ENCODE measurements around the gene JARID2. TPM values are rescaled to one million over a fixed set of nuclear protein-coding genes. Genes with fewer than 3 reads are reported as not detected.

Gene JARID2
- total and polyA plus RNA-seq, 3 experiments from 2014 or later = 12.0 to 25.5 (median 25.0) TPM

DNA sequence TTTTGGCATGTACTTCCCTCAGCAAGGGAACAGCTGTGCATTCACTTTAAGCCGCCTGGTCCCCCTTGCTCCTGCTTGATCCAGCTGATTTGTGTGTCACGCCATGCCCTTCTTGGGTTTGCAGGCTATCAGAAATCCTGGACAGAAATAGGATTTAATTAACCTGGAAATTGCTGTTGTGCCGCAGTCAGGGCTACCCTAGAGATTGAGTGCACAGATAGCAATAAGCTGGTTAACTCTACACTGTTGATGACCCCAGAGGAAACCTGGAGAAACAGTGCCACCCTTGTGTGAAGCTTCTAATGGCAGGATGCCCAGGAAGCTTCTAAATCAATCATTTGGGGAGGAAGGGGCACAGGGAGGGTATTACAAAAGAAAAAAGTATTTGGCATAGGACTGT, 199.0 kb downstream of the JARID2 start:
- Mint-ChIP-seq H3K27me3 (no peaks in the 10 kb centered on the region), H3K27ac (peak overlapping the region in 1 of 8 donors; percentile 88), H3K4me3 (no peak overlapping the region), H3K4me1 (peaks cover 56 to 70% (median 69%) of the 10 kb centered on the region in 3 donors), H3K9me3 (no peaks in the 10 kb centered on the region), H3K36me3 (peaks cover 0 to 1% (median 0%) of the 10 kb centered on the region in 3 donors)
- Histone ChIP-seq H3K9me3 (ENCODE audit: low read length) (no peaks in the 10 kb centered on the region), H3K27me3 (ENCODE audit: insufficient read depth, low read length, poor library complexity, severe bottlenecking) (no peaks in the 10 kb centered on the region), H3K36me3 (ENCODE audit: insufficient read depth, low read length) (no peaks in the 10 kb centered on the region), H3K4me3 (ENCODE audit: low read length) (no peak overlapping the region), H3K4me1 (ENCODE audit: insufficient read depth, low read length) (peaks cover 13% of the 10 kb centered on the region), H3K27ac (ENCODE audit: low read depth, low read length) (no peak overlapping the region)
- no peak for DNase-seq
- ChIA-PET POLR2A (interaction anchor here (1.0 kb wide), 1 partner anchor 178 kb away, joined by 4 read pairs; no protein-coding TSS in a partner anchor), CTCF (interaction anchor here (0.7 to 0.9 kb wide), 2 partner anchors 198 to 1233 kb away, joined by 3 read pairs; no protein-coding TSS in a partner anchor)

DNA sequence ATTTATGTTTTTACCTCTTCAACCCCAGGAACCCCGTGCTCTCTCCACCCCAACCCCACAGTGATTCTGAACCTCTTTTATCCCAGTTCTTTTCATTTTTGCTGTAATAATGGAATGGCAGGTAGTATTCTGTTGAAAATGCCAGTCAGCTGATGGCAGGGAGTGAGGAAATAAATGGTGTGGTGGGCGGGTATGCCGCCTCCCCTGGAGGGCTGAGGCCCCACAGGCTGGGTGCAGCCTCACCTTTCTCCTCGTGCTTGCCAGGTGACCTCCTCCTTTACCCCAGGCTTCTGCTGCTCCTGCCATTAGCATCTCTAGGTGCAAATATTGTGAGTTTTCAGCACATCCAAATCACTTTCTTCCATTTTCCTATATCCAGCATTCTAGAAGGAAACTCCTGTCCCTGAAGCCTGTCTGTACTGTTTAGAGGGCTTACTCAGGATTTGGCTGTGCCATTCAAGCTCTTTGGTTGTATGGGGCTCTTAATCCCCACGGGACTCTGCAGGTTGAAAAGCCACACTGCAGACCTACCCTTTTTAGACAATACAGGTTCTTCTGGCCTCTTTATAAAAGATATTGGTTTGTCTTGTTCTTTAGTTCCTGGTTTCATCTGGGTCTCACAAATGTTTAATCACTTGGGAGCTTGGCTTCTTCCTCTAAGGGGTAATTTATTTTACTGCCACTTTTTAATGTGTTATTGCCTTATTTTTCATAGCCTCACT, 201.8 kb downstream of the JARID2 start:
- peak overlapping the region in 1 of 8 donors; percentile 31 for H3K27ac Mint-ChIP-seq
- Histone ChIP-seq H3K27ac (ENCODE audit: low read depth, low read length) (no peak overlapping the region), H3K4me1 (ENCODE audit: insufficient read depth, low read length) (peaks cover 14% of the 10 kb centered on the region), H3K36me3 (ENCODE audit: insufficient read depth, low read length) (no peaks in the 10 kb centered on the region), H3K4me3 (ENCODE audit: low read length) (no peak overlapping the region), H3K9me3 (ENCODE audit: low read length) (no peaks in the 10 kb centered on the region), H3K27me3 (ENCODE audit: insufficient read depth, low read length, poor library complexity, severe bottlenecking) (no peaks in the 10 kb centered on the region)
- peaks cover 63 to 78% (median 73%) of the 10 kb centered on the region in 3 donors for H3K4me1 Mint-ChIP-seq
- no peaks in the 10 kb centered on the region for H3K27me3 Mint-ChIP-seq
- no peaks in the 10 kb centered on the region for H3K9me3 Mint-ChIP-seq
- CTCF ChIA-PET = no interaction called here
- no peak overlapping the region for H3K4me3 Mint-ChIP-seq
- peaks cover 0 to 5% (median 2%) of the 10 kb centered on the region in 3 donors for H3K36me3 Mint-ChIP-seq
- POLR2A ChIA-PET = no interaction called here
- DNase-seq = no peak

- Histone ChIP-seq H3K4me3 (ENCODE audit: low read length) (no peak overlapping the region), H3K36me3 (ENCODE audit: insufficient read depth, low read length) (no peaks in the 10 kb centered on the region), H3K27ac (ENCODE audit: low read depth, low read length) (no peak overlapping the region), H3K27me3 (ENCODE audit: insufficient read depth, low read length, poor library complexity, severe bottlenecking) (no peaks in the 10 kb centered on the region), H3K9me3 (ENCODE audit: low read length) (no peaks in the 10 kb centered on the region), H3K4me1 (ENCODE audit: insufficient read depth, low read length) (peaks cover 15% of the 10 kb centered on the region)
- Mint-ChIP-seq H3K36me3 (peaks cover 3 to 15% (median 4%) of the 10 kb centered on the region in 3 donors), H3K27me3 (no peaks in the 10 kb centered on the region), H3K9me3 (no peaks in the 10 kb centered on the region), H3K4me1 (peaks cover 73 to 87% (median 76%) of the 10 kb centered on the region in 3 donors), H3K27ac (no peak overlapping the region), H3K4me3 (no peak overlapping the region)
- CTCF ChIA-PET = no interaction called here
- POLR2A ChIA-PET = no interaction called here
- DNase-seq = no peak
These were observed 203.1 kb downstream of the JARID2 start for GRCh38 chr6:15449011-15449410.

DNA sequence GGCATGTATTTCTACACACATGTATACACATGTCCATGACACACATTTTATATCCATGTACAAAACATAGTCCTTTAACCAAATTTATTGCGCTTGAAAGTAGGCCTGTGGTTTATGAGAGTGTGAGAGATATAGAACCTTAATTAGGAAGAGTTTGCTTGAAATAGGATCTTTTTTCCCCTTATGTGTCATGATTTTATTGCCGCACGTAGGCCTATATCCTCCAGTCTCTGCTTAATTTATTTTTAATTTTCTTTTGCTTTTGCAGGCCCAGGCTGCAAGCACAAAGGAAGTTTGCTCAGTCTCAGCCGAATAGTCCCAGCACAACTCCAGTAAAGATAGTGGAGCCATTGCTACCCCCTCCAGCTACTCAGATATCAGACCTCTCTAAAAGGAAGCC, 205.9 kb downstream of the JARID2 start:
- peaks cover 60 to 77% (median 62%) of the 10 kb centered on the region in 3 donors for H3K4me1 Mint-ChIP-seq
- H3K27me3 Mint-ChIP-seq = no peaks in the 10 kb centered on the region
- peak overlapping the region; percentile 3 to 93 (median 79) for H3K27ac Mint-ChIP-seq
- H3K4me3 ChIP-seq (ENCODE audit: low read length) = no peak overlapping the region
- H3K4me1 ChIP-seq (ENCODE audit: insufficient read depth, low read length) = peaks cover 15% of the 10 kb centered on the region
- ChIA-PET POLR2A (no interaction called here), CTCF (no interaction called here)
- H3K36me3 ChIP-seq (ENCODE audit: insufficient read depth, low read length) = no peaks in the 10 kb centered on the region
- no peaks in the 10 kb centered on the region for H3K9me3 Mint-ChIP-seq
- no peaks in the 10 kb centered on the region for H3K27me3 ChIP-seq (ENCODE audit: insufficient read depth, low read length, poor library complexity, severe bottlenecking)
- peak overlapping the region in 5 of 7 donors; percentile 33 to 77 (median 59) for H3K4me3 Mint-ChIP-seq
- H3K9me3 ChIP-seq (ENCODE audit: low read length) = no peaks in the 10 kb centered on the region
- no peak overlapping the region for H3K27ac ChIP-seq (ENCODE audit: low read depth, low read length)
- peaks cover 4 to 28% (median 7%) of the 10 kb centered on the region in 3 donors for H3K36me3 Mint-ChIP-seq
- no peak for DNase-seq

- Mint-ChIP-seq H3K36me3 (peaks cover 4 to 29% (median 7%) of the 10 kb centered on the region in 3 donors), H3K27me3 (no peaks in the 10 kb centered on the region), H3K9me3 (no peaks in the 10 kb centered on the region), H3K27ac (peak overlapping the region; percentile 43 to 93 (median 79)), H3K4me1 (peaks cover 57 to 77% (median 60%) of the 10 kb centered on the region in 3 donors), H3K4me3 (peak overlapping the region; percentile 16 to 77 (median 59))
- H3K9me3 ChIP-seq (ENCODE audit: low read length) = no peaks in the 10 kb centered on the region
- CTCF ChIA-PET = no interaction called here
- H3K4me1 ChIP-seq (ENCODE audit: insufficient read depth, low read length) = peaks cover 15% of the 10 kb centered on the region
- POLR2A ChIA-PET = no interaction called here
- no peak overlapping the region for H3K4me3 ChIP-seq (ENCODE audit: low read length)
- no peaks in the 10 kb centered on the region for H3K36me3 ChIP-seq (ENCODE audit: insufficient read depth, low read length)
- DNase-seq = no peak
- no peak overlapping the region for H3K27ac ChIP-seq (ENCODE audit: low read depth, low read length)
- no peaks in the 10 kb centered on the region for H3K27me3 ChIP-seq (ENCODE audit: insufficient read depth, low read length, poor library complexity, severe bottlenecking)
These were observed 206.5 kb downstream of the JARID2 start for GRCh38 chr6:15452182-15452941.

DNA sequence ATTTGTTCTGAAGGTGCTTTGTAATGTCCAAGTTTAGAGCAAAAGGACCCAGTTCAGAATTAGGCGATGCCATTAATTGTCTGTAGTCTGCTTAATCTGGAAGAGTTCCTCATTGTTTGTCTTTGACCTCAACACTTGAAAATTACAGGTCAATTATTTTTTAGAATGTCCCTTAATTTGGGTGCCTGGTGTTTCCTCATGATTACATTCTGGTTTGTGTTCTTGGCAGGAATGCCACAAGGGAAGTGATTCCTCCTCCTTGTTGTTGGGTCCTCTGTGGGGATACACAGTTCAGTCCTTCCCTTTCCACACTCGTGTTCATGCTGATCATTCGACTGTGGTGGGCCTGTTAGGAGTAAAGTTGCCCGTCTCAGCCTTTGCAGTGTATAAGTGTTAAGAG, 207.3 kb downstream of the JARID2 start:
- H3K27ac ChIP-seq (ENCODE audit: low read depth, low read length) = no peak overlapping the region
- peak overlapping the region in 4 of 8 donors; percentile 15 to 80 (median 40) for H3K27ac Mint-ChIP-seq

GRCh38 chr6:15453622-15454021, 207.8 kb downstream of the JARID2 start:
- DNase-seq = no peak
- H3K9me3 Mint-ChIP-seq = no peaks in the 10 kb centered on the region
- no peak overlapping the region for H3K4me3 Mint-ChIP-seq
- no peak overlapping the region for H3K27ac ChIP-seq (ENCODE audit: low read depth, low read length)
- H3K9me3 ChIP-seq (ENCODE audit: low read length) = no peaks in the 10 kb centered on the region
- H3K4me3 ChIP-seq (ENCODE audit: low read length) = no peak overlapping the region
- peaks cover 4 to 29% (median 10%) of the 10 kb centered on the region in 3 donors for H3K36me3 Mint-ChIP-seq
- peaks cover 51 to 78% (median 59%) of the 10 kb centered on the region in 3 donors for H3K4me1 Mint-ChIP-seq
- H3K27ac Mint-ChIP-seq = peak overlapping the region in 3 of 8 donors; percentile 43 to 64 (median 49)
- ChIA-PET POLR2A (no interaction called here), CTCF (no interaction called here)
- H3K27me3 Mint-ChIP-seq = no peaks in the 10 kb centered on the region
- H3K27me3 ChIP-seq (ENCODE audit: insufficient read depth, low read length, poor library complexity, severe bottlenecking) = no peaks in the 10 kb centered on the region
- peaks cover 10% of the 10 kb centered on the region for H3K4me1 ChIP-seq (ENCODE audit: insufficient read depth, low read length)
- H3K36me3 ChIP-seq (ENCODE audit: insufficient read depth, low read length) = no peaks in the 10 kb centered on the region

More for the DNA sequence above, 207.3 kb downstream of the JARID2 start:
- DNase-seq = no peak
- no peaks in the 10 kb centered on the region for H3K9me3 ChIP-seq (ENCODE audit: low read length)
- H3K4me3 ChIP-seq (ENCODE audit: low read length) = no peak overlapping the region
- no peaks in the 10 kb centered on the region for H3K9me3 Mint-ChIP-seq
- no peaks in the 10 kb centered on the region for H3K27me3 ChIP-seq (ENCODE audit: insufficient read depth, low read length, poor library complexity, severe bottlenecking)
- H3K4me1 ChIP-seq (ENCODE audit: insufficient read depth, low read length) = peaks cover 10% of the 10 kb centered on the region
- POLR2A ChIA-PET = no interaction called here
- no peaks in the 10 kb centered on the region for H3K27me3 Mint-ChIP-seq
- H3K36me3 ChIP-seq (ENCODE audit: insufficient read depth, low read length) = no peaks in the 10 kb centered on the region
- CTCF ChIA-PET = no interaction called here
- H3K36me3 Mint-ChIP-seq = peaks cover 4 to 29% (median 7%) of the 10 kb centered on the region in 3 donors
- H3K4me1 Mint-ChIP-seq = peaks cover 50 to 77% (median 56%) of the 10 kb centered on the region in 3 donors
- no peak overlapping the region for H3K4me3 Mint-ChIP-seq

GRCh38 chr6:15456422-15456821, 210.6 kb downstream of the JARID2 start:
- H3K4me1 Mint-ChIP-seq = peaks cover 43 to 80% (median 62%) of the 10 kb centered on the region in 3 donors
- Histone ChIP-seq H3K4me3 (ENCODE audit: low read length) (no peak overlapping the region), H3K27me3 (ENCODE audit: insufficient read depth, low read length, poor library complexity, severe bottlenecking) (no peaks in the 10 kb centered on the region), H3K9me3 (ENCODE audit: low read length) (no peaks in the 10 kb centered on the region), H3K4me1 (ENCODE audit: insufficient read depth, low read length) (peaks cover 10% of the 10 kb centered on the region), H3K36me3 (ENCODE audit: insufficient read depth, low read length) (no peaks in the 10 kb centered on the region), H3K27ac (ENCODE audit: low read depth, low read length) (no peak overlapping the region)
- H3K27me3 Mint-ChIP-seq = no peaks in the 10 kb centered on the region
- no peak for DNase-seq
- H3K27ac Mint-ChIP-seq = no peak overlapping the region
- H3K9me3 Mint-ChIP-seq = no peaks in the 10 kb centered on the region
- no peak overlapping the region for H3K4me3 Mint-ChIP-seq
- CTCF ChIA-PET = interaction anchor here (1.4 to 2.6 kb wide), 2 partner anchors 16 to 1245 kb away, joined by 5 to 7 read pairs; no protein-coding TSS in a partner anchor
- H3K36me3 Mint-ChIP-seq = peaks cover 4 to 29% (median 11%) of the 10 kb centered on the region in 3 donors
- POLR2A ChIA-PET = interaction anchor here (0.7 kb wide), 1 partner anchor 1162 kb away, joined by 9 read pairs; no protein-coding TSS in a partner anchor
